Measurements from ENCODE around the gene MKKS.

Gene MKKS

GRCh38 chr20:10367693-10367942 lies 66.4 kb downstream of the MKKS start:
- DNase-seq = no peak

- DNase-seq = no peak
Measured at GRCh38 chr20:10366898-10367692, 66.9 kb downstream of the MKKS start.

- DNase-seq = no peak
Measured at GRCh38 chr20:10362674-10363073, 71.3 kb downstream of the MKKS start.

GRCh38 chr20:10360878-10361277 lies 73.1 kb downstream of the MKKS start:
- DNase-seq = no peak

GRCh38 chr20:10359621-10360040 lies 74.4 kb downstream of the MKKS start:
- DNase-seq = no peak

- no peak for DNase-seq
Measured at GRCh38 chr20:10357974-10358373, 76.0 kb downstream of the MKKS start.

GRCh38 chr20:10357061-10357708 lies 76.8 kb downstream of the MKKS start:
- DNase-seq = no peak

- no peak for DNase-seq
Measured at GRCh38 chr20:10356628-10357027, 77.4 kb downstream of the MKKS start.

- DNase-seq = no peak
Measured at GRCh38 chr20:10352934-10353824, 80.8 kb downstream of the MKKS start.

All from stimulated activated CD4-positive, alpha-beta T cell treated with anti-CD3 and anti-CD28 coated beads, Interleukin-4, amount 100 ng/mL, for 24 hours (primary cell).